Esophagus muscularis mucosa (tissue), 3 donors: ENCODE data around the gene SFTPD.

Experiments
- POLR2A ChIP-seq: fragments of 450-650 bp; IDR thresholded peaks from one replicate; pipeline ENCODE4 v1.6.1; 2017; ENCODE audit warnings: antibody characterized with exemption, moderate library complexity, mild to moderate bottlenecking, low read depth
- POLR2AphosphoS5 ChIP-seq, 2 donors: sonication (generic); formaldehyde crosslinking; IDR thresholded peaks; one replicate each; pipeline ENCODE4 v1.6.1; 2017; ENCODE audit warnings: antibody characterized with exemption in 2 of 2
- TF ChIP-seq, protein P1 (sequence below), 3 experiments: fragments of 200-600 bp in 2 of 3; fragments of 450-650 bp in 1 of 3; sonication (generic) in 2 of 3; IDR thresholded peaks; one replicate each; pipeline ENCODE4 v1.5.1; 2017 to 2019; ENCODE audit warnings: antibody characterized with exemption in 3 of 3, mild to moderate bottlenecking in 2 of 3, moderate library complexity in 1 of 3

DNA sequence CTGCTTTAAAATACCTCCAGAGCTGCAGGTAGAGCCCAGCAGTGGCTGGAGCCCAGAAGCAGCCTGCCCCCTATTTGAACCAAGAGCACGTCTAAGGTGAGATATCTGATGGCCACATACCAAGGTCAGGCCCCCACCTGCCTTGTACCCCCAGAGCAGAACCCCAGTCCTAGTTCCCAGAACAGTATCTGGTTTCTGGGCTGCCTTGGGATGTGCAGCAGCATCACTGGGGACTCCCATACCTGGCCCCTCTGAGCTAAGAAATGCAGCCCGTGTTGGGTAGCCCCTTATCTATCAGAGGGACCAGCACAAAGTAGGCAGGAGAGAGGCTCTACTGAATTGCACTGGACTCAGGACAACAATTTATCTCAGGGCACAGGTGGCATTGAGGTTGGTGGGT, 8.9 kb downstream of the SFTPD start:
- TF ChIP-seq, protein P1, sequence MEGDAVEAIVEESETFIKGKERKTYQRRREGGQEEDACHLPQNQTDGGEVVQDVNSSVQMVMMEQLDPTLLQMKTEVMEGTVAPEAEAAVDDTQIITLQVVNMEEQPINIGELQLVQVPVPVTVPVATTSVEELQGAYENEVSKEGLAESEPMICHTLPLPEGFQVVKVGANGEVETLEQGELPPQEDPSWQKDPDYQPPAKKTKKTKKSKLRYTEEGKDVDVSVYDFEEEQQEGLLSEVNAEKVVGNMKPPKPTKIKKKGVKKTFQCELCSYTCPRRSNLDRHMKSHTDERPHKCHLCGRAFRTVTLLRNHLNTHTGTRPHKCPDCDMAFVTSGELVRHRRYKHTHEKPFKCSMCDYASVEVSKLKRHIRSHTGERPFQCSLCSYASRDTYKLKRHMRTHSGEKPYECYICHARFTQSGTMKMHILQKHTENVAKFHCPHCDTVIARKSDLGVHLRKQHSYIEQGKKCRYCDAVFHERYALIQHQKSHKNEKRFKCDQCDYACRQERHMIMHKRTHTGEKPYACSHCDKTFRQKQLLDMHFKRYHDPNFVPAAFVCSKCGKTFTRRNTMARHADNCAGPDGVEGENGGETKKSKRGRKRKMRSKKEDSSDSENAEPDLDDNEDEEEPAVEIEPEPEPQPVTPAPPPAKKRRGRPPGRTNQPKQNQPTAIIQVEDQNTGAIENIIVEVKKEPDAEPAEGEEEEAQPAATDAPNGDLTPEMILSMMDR (IDR thresholded peaks at IDR 0.05), result no peak
- no peak for TF ChIP-seq POLR2A
- no peak for TF ChIP-seq POLR2AphosphoS5 (IDR thresholded peaks at IDR 0.05)
